Gastrocnemius medialis (tissue), 4 donors: ENCODE results near the gene DLG4. TPM values are rescaled to one million over a fixed set of nuclear protein-coding genes. Genes with fewer than 3 reads are reported as not detected.
A peak's percentile ranks its signal among the peaks of the same experiment; 100 is the strongest.
"Not testable (repeated sequence)": the region's sequence is repeated elsewhere in the genome, so short reads cannot be mapped to it uniquely, and the experiment has no call there.

ENCODE experiments used
- ATAC-seq, 2 donors: fragments of 150-250 bp; one replicate each; pipeline ENCODE4 v1.9.1; 2016
- DNase-seq, 2 donors: peaks; one replicate each; pipeline ENCODE4 v3.0.0-alpha.2; 2019
- H3K27ac ChIP-seq, 4 donors: fragments of 200-600 bp; sonication (generic); 1 replicate in 1 of 4; 2 replicates in 3 of 4; pipeline ENCODE4 v1.5.1; 2016 to 2018; ENCODE audit warnings: mild to moderate bottlenecking in 2 of 4, moderate library complexity in 1 of 4
- H3K27me3 ChIP-seq, 3 donors: fragments of 200-600 bp; sonication (generic) in 2 of 3; 1 replicate in 1 of 3; 2 replicates in 2 of 3; pipeline versions ENCODE4 v1.5.1 to v1.6.0; 2016 to 2019; ENCODE audit warnings: mild to moderate bottlenecking in 1 of 3, moderate library complexity in 1 of 3
- H3K36me3 ChIP-seq, 2 donors: fragments of 200-600 bp; sonication (generic) in 1 of 2; one replicate each; pipeline ENCODE4 v1.5.1; 2017 to 2018
- H3K4me1 ChIP-seq, 2 donors: fragments of 200-600 bp; sonication (generic) in 1 of 2; one replicate each; pipeline ENCODE4 v1.5.1; 2016 to 2017; ENCODE audit warnings: mild to moderate bottlenecking in 2 of 2
- H3K4me3 ChIP-seq, 4 donors: fragments of 200-600 bp; sonication (generic) in 3 of 4; 1 replicate in 1 of 4; 2 replicates in 3 of 4; pipeline ENCODE4 v1.5.1; 2016 to 2019; ENCODE audit warnings: mild to moderate bottlenecking in 2 of 4
- H3K9me3 ChIP-seq, 3 donors: fragments of 200-600 bp; sonication (generic) in 2 of 3; 1 replicate in 1 of 3; 2 replicates in 2 of 3; pipeline ENCODE4 v1.5.1; 2016 to 2019
- POLR2A ChIP-seq, 2 donors: fragments of 450-650 bp; IDR thresholded peaks; one replicate each; pipeline ENCODE4 v1.6.1; 2017; ENCODE audit warnings: antibody characterized with exemption in 2 of 2, mild to moderate bottlenecking in 2 of 2, moderate library complexity in 2 of 2
- in situ Hi-C, 4 donors: fragments of 200-750 bp; cut with MboI; loops; one replicate each; pipeline versions ENCODE4 v1.15.0 to v1.8.0; 2017; ENCODE audit warnings: low sequenced_read_pairs in 4 of 4
- intact Hi-C: fragments of 100-400 bp; cut with DNase I; formaldehyde crosslinking; loops from one replicate; pipeline ENCODE4 v1.15.1; 2023; ENCODE audit warnings: low total_unique reads
- total RNA-seq, 4 donors: library from RNA; depleted of rRNA; stranded (reverse); fragments of >200 nt; gene quantifications; one replicate each; pipeline versions ENCODE4 v1.1.0 to v1.2.3, GENCODE V29; 2016
- TF ChIP-seq, protein P1 (sequence below), 5 experiments: fragments of 450-650 bp in 3 of 5; fragments of 200-600 bp in 2 of 5; sonication (generic) in 2 of 5; IDR thresholded peaks in 4 of 5; conservative IDR thresholded peaks in 1 of 5; 1 replicate in 4 of 5; 2 replicates in 1 of 5; pipeline ENCODE4 v1.5.1; 2016 to 2019; ENCODE audit warnings: antibody characterized with exemption in 5 of 5, mild to moderate bottlenecking in 3 of 5, moderate library complexity in 3 of 5

The DLG4 gene
- total RNA-seq, 4 donors from 2014 or later = 3.5 to 6.7 (median 5.3) TPM

DNA sequence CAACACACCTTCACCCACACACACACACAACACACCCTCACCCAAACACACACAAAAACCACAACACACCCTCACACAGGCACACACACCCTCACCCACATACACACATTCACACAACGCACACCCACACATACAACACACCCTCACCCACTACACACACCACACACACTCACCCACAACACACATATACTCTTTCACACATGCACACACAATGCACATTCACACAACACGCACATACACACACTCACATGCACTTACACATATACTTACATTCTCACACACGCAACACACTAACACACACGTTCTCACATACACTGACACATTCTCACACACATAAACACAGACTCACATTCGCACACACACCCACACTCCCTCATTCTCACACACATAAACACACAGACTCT, 44.3 kb downstream of the DLG4 start:
- no peak for DNase-seq
- H3K4me3 ChIP-seq = no peak overlapping the region
- H3K36me3 ChIP-seq = no peaks in the 10 kb centered on the region
- peaks cover 39 to 62% (median 45%) of the 10 kb centered on the region in 3 donors for H3K27me3 ChIP-seq
- ATAC-seq = no peak
- in situ Hi-C loops (no loop called here), intact Hi-C loops (loop anchor here (5.0 kb wide), 1 partner anchor 123 kb away; no protein-coding TSS in a partner anchor)
- TF ChIP-seq, protein P1, sequence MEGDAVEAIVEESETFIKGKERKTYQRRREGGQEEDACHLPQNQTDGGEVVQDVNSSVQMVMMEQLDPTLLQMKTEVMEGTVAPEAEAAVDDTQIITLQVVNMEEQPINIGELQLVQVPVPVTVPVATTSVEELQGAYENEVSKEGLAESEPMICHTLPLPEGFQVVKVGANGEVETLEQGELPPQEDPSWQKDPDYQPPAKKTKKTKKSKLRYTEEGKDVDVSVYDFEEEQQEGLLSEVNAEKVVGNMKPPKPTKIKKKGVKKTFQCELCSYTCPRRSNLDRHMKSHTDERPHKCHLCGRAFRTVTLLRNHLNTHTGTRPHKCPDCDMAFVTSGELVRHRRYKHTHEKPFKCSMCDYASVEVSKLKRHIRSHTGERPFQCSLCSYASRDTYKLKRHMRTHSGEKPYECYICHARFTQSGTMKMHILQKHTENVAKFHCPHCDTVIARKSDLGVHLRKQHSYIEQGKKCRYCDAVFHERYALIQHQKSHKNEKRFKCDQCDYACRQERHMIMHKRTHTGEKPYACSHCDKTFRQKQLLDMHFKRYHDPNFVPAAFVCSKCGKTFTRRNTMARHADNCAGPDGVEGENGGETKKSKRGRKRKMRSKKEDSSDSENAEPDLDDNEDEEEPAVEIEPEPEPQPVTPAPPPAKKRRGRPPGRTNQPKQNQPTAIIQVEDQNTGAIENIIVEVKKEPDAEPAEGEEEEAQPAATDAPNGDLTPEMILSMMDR (IDR thresholded peaks at IDR 0.05 in 4 of 5, conservative IDR thresholded peaks at IDR 0.05 in 1 of 5) = no peak
- TF ChIP-seq POLR2A (IDR thresholded peaks at IDR 0.05) = no peak
- no peaks in the 10 kb centered on the region for H3K9me3 ChIP-seq
- H3K27ac ChIP-seq = no peak overlapping the region
- H3K4me1 ChIP-seq = peaks cover 8% of the 10 kb centered on the region in 2 donors

DNA sequence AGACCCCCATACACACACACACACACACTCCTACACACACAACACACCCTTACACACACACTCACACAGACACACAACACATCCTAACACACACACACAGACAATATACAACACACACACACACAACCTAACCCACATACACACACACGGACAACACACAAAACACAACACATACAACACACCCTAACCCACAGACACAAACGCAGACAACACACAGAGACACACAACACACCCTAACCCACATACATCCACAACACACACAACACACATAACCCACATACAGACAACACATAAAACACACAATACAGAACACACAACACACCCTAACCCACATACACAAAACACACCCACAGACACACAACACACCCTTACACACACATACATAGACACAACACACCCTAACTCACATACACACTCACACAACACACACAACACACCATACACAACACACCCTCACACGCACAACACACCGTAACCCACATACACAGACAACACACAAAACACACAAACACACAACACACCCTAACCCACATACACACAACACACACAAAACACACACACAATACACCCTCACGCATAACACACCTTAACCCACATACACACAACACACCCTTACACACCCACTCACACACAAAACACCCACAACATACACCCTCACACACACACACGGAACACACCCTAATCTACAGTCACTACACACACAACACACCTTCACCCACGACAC, 44.9 kb downstream of the DLG4 start:
- in situ Hi-C loops (loop anchor here in 1 of 4 donors (25.0 kb wide), 1 partner anchor 262 kb away; no protein-coding TSS in a partner anchor), intact Hi-C loops (loop anchor here (5.0 kb wide), 1 partner anchor 122 kb away; no protein-coding TSS in a partner anchor)
- DNase-seq (no peak), ATAC-seq (no peak)
- Histone ChIP-seq H3K4me1 (peaks cover 8% of the 10 kb centered on the region in 2 donors), H3K27ac (no peak overlapping the region), H3K27me3 (peaks cover 39 to 65% (median 45%) of the 10 kb centered on the region in 3 donors), H3K4me3 (no peak overlapping the region), H3K9me3 (no peaks in the 10 kb centered on the region), H3K36me3 (no peaks in the 10 kb centered on the region)
- TF ChIP-seq, protein P1 (IDR thresholded peaks at IDR 0.05 in 4 of 5, conservative IDR thresholded peaks at IDR 0.05 in 1 of 5) = no peak
- no peak for TF ChIP-seq POLR2A (IDR thresholded peaks at IDR 0.05)

DNA sequence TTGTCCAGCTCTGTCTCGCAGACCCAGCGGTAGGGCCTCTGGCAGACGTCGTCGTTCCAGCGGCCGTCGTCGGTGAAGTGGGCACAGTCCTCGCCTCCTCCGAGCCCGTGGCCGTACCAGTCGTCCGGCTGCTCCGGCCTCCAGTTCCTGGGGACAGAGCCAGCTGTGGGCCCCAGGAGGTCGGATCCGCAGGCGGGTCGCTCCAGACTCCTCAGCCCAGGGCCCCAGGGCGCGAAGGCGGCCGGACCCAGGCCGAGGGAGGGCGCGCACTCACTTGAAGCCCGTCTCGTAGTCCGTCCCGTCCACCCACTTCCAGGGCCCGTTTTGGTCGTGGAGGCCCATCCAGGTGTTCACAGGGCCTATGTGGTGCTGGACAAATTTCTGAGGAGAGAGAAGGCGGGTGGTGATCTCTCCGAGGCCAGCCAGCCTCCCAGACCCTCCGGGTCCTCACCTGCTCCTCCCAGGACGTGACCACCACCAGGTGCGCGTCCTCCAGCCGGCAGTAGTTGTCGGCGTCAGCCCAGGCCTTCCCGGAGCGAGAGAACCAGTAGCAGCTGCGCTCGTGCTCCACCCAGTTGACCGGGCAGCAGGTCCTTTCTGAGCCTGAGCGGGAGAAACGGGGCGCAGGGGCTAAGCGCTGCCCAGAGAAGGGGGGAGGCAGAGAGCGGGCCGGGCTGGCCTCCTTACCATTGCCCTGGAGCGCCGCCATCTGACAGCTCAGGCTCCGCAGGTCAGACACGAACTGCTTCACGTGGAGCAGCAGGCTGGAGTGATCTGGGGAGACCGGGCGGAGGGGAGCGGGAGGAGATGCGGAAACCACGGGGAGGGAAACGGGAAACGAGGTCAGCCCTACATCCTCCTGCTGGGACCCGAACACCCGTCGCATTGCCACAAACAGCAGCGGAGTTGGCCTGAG, 45.7 kb downstream of the DLG4 start:
- H3K4me1 ChIP-seq = peaks cover 8% of the 10 kb centered on the region in 2 donors
- H3K4me3 ChIP-seq = peak overlapping the region in 1 of 4 donors; percentile 28
- in situ Hi-C loops (loop anchor here in 1 of 4 donors (25.0 kb wide), 1 partner anchor 262 kb away; no protein-coding TSS in a partner anchor), intact Hi-C loops (no loop called here)
- DNase-seq (peak in 1 of 2 donors; percentile 33), ATAC-seq (no peak)
- no peaks in the 10 kb centered on the region for H3K36me3 ChIP-seq
- H3K27me3 ChIP-seq = peaks cover 39 to 60% (median 45%) of the 10 kb centered on the region in 3 donors
- no peak for TF ChIP-seq POLR2A (IDR thresholded peaks at IDR 0.05)
- TF ChIP-seq, protein P1 (IDR thresholded peaks at IDR 0.05 in 4 of 5, conservative IDR thresholded peaks at IDR 0.05 in 1 of 5) = no peak
- H3K9me3 ChIP-seq = no peaks in the 10 kb centered on the region
- H3K27ac ChIP-seq = no peak overlapping the region

DNA sequence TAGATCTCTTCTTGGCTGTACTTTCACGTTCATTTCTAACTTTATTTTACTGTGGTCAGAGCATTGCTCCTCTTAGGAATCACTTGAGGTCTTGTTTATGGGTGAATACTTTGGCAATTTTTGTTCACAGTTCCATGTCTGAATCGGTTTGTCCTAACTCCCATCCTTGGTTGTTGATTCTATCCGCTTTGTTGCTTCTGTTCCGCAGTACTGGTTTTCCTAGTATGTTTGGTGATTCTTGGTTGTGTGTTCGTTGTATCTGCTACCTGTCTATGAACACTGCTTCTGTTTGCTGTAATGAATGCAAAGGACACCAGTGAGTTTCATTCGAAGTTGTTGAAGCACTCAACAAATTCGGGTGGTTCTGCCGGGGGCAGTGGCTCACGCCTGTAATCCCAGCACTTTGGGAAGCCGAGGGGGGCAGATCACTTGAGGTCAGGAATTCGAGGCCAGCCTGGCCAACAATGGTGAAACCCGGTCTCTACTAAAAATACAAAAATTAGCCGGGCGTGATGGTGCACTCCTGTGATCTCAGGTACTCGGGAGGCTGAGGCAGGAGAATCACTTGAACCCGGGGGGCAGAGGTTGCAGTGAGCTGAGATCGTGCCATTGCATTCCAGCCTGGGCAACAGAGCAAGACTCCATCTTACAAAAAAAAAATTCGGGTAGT, 47.0 kb downstream of the DLG4 start:
- H3K36me3 ChIP-seq, DNase-seq, ATAC-seq, intact Hi-C loops, H3K9me3 ChIP-seq, H3K4me3 ChIP-seq, H3K4me1 ChIP-seq, H3K27ac ChIP-seq: not testable (repeated sequence)
- in situ Hi-C loops = loop anchor here in 1 of 4 donors (25.0 kb wide), 1 partner anchor 260 kb away; no protein-coding TSS in a partner anchor
- H3K27me3 ChIP-seq = peaks cover 31 to 50% (median 37%) of the 10 kb centered on the region in 3 donors

DNA sequence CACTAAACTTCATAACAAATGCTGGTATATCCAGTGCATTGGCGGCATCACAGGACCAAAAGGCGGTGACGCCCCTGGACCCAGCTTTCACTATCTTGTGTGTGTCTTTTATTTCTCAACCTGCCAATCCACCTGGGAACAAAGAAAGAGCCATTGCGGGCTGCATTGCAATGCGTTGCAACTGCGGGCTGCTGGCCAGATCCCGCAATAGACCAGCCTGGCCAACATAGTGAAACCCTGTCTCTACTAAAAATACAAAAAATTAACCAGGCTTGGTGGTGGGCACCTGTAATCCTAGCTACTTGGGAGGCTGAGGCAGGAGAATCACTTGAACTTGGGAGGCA, 50.1 kb downstream of the DLG4 start:
- H3K4me3 ChIP-seq, H3K36me3 ChIP-seq, H3K9me3 ChIP-seq, ATAC-seq, H3K4me1 ChIP-seq, H3K27ac ChIP-seq, intact Hi-C loops, DNase-seq: not testable (repeated sequence)
- peaks cover 3 to 26% (median 10%) of the 10 kb centered on the region in 3 donors for H3K27me3 ChIP-seq
- in situ Hi-C loops = loop anchor here in 1 of 4 donors (25.0 kb wide), 1 partner anchor 257 kb away; no protein-coding TSS in a partner anchor

DNA sequence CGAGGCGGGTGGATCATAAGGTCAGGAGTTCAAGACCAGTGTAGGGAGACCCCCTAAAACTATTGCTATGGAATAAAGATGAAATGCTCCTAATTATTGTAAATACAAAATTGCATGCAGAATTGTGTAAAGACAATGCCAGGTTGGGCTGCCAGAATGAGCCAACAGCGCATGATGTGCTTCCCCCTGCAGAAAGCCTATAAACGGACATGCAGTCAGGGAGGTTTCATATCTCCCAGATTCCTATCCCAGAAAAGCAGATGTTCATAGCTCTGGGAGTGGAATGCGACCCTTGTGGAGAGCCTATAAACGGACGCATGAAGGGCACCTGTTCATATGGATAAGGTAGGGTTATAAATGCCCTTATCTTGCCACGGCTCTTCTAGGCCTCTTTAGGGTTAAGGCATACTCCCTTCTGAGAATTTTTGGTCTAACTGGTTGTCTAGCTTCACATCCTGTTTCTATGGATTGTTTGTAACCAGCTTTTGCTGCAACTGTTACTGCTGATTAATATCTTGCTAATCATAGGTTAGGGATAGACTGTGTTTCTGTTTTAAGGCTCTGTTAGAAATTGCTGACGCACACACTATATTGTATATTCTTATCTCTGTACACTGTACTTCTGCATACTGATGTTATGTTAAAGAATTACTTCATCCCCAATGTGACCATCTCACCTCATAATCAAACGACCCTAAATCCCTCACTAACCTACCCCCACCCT, 50.6 kb downstream of the DLG4 start:
- H3K27ac ChIP-seq, H3K4me3 ChIP-seq, intact Hi-C loops, ATAC-seq, H3K36me3 ChIP-seq, DNase-seq, H3K9me3 ChIP-seq, H3K4me1 ChIP-seq: not testable (repeated sequence)
- peaks cover 2 to 21% (median 5%) of the 10 kb centered on the region in 3 donors for H3K27me3 ChIP-seq
- in situ Hi-C loops = loop anchor here in 1 of 4 donors (25.0 kb wide), 1 partner anchor 257 kb away; no protein-coding TSS in a partner anchor
